Activated T-cell treated with anti-CD3 and anti-CD28 coated beads, Interleukin-2, amount 50 U/mL, for 4 hours (primary cell): ENCODE data around the gene MEGF9. TPM values are rescaled to one million over a fixed set of nuclear protein-coding genes. Genes with fewer than 3 reads are reported as not detected.
A peak's percentile ranks its signal among the peaks of the same experiment; 100 is the strongest.

Experiments used
- ATAC-seq, 2 donors: fragments of 200-7000 bp; cut with Tn5 transposase; one replicate each; pipeline ENCODE4 v1.10.0; 2021
- DNase-seq: peaks from one replicate; pipeline ENCODE4 v3.0.0-alpha.2; 2020
- H3K27me3 Mint-ChIP-seq: one replicate; pipeline ENCODE4 v1.8.0; 2021; ENCODE audit warnings: low read depth, mixed read lengths
- H3K36me3 Mint-ChIP-seq: one replicate; pipeline ENCODE4 v1.8.0; 2022; ENCODE audit warnings: mixed read lengths; ENCODE audit not compliant: insufficient read depth
- H3K4me1 Mint-ChIP-seq: one replicate; pipeline ENCODE4 v1.8.0; 2021; ENCODE audit warnings: low read depth, mixed read lengths
- H3K4me3 Mint-ChIP-seq: one replicate; pipeline ENCODE4 v1.8.0; 2021; ENCODE audit warnings: mild to moderate bottlenecking, moderate library complexity, mixed read lengths
- H3K9me3 Mint-ChIP-seq: one replicate; pipeline ENCODE4 v1.8.0; 2021; ENCODE audit warnings: mixed read lengths
- total RNA-seq, 3 donors: library from RNA; stranded (reverse); gene quantifications; one replicate each; pipeline ENCODE4 v1.2.1, GENCODE V29; 2021

MEGF9 gene
- total RNA-seq, 3 donors from 2014 or later = 3.1 to 4.2 (median 3.4) TPM

DNA sequence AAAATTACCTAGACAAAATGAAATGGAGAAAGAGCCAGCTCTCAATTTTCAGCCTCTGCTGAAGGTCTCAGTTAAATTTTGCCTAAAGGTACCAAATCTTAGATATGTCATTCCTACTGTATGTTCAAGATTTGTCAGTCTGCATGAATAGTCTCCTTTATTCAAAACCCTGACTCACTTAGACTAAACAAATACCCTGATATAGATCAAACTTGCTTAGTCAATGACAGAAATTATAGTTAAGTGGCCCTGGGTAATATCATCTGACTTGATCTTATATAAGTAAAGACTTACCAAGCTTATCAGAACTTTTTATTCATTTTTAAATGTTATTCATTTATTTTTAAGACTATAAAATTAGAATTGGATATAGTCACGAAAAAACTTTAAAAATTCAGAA lies 12.2 kb downstream of the MEGF9 start:
- H3K27me3 Mint-ChIP-seq = no peaks in the 10 kb centered on the region
- H3K4me1 Mint-ChIP-seq = peaks cover 16% of the 10 kb centered on the region
- DNase-seq (no peak), ATAC-seq (no peak)
- H3K36me3 Mint-ChIP-seq = peaks cover 13% of the 10 kb centered on the region
- no peak overlapping the region for H3K4me3 Mint-ChIP-seq
- no peaks in the 10 kb centered on the region for H3K9me3 Mint-ChIP-seq

DNA sequence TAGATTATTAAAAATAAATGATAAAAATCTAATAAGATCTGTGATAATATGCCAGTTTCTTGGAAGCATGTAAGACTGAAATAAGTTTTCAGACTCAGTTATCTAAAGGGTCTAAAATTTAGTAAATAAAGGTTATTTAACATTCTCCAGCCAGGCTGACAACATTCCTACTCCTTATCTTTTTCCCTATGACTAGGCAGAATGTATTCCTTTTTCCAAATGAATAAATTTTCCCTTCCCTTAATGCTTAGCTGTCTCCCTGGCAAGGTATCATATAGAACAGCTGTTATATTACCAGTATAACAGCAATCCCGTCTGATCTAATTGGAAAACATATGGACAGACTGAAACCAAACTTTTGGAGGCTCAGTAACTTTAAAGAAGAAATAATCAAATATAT lies 13.0 kb downstream of the MEGF9 start:
- H3K27me3 Mint-ChIP-seq = no peaks in the 10 kb centered on the region
- no peaks in the 10 kb centered on the region for H3K9me3 Mint-ChIP-seq
- no peak overlapping the region for H3K4me3 Mint-ChIP-seq
- peaks cover 18% of the 10 kb centered on the region for H3K4me1 Mint-ChIP-seq
- ATAC-seq (no peak), DNase-seq (no peak)
- H3K36me3 Mint-ChIP-seq = peaks cover 13% of the 10 kb centered on the region

DNA sequence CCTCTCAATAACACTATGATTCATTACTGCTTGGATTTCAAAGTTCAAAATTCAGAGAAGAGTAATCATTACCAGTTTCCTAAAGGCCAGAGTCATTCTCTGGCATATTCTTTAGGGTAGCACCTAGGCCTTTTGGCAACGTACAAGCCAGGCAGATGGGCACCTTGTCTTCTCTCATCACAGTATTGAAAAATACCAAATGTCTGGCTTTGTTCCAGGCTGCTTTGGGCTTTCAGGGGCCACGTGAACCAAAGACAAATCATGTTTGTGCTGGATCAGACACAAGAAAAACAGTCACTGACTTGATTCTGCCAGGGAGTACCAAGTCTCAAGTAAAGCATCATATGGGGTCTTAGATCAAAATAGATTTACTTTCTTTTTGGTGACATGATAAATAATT lies 15.5 kb downstream of the MEGF9 start:
- H3K36me3 Mint-ChIP-seq = peaks cover 14% of the 10 kb centered on the region
- ATAC-seq (no peak), DNase-seq (no peak)
- H3K27me3 Mint-ChIP-seq = no peaks in the 10 kb centered on the region
- peaks cover 22% of the 10 kb centered on the region for H3K4me1 Mint-ChIP-seq
- no peak overlapping the region for H3K4me3 Mint-ChIP-seq
- no peaks in the 10 kb centered on the region for H3K9me3 Mint-ChIP-seq

DNA sequence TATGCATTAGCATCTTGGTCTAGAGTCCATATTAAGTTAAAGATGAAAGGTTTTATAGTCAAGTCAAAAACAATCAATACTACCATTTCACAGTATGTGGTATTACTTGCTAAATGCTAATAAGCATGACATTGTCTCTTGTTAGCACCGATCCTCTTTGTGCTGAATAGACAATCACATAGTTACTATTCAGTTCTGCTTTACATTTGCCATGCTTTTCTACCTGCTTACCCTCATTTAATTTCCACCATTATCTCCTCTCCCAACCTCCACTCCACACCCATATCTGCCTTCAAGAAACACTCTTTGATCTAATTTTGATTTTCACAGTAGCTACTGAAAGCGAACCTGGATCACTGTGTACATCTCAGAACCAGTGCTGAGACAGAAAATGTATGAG lies 16.8 kb downstream of the MEGF9 start:
- no peak for ATAC-seq
- DNase-seq = no peak
- peaks cover 33% of the 10 kb centered on the region for H3K4me1 Mint-ChIP-seq
- H3K36me3 Mint-ChIP-seq = peaks cover 13% of the 10 kb centered on the region
- no peaks in the 10 kb centered on the region for H3K27me3 Mint-ChIP-seq
- H3K9me3 Mint-ChIP-seq = no peaks in the 10 kb centered on the region
- H3K4me3 Mint-ChIP-seq = no peak overlapping the region

DNA sequence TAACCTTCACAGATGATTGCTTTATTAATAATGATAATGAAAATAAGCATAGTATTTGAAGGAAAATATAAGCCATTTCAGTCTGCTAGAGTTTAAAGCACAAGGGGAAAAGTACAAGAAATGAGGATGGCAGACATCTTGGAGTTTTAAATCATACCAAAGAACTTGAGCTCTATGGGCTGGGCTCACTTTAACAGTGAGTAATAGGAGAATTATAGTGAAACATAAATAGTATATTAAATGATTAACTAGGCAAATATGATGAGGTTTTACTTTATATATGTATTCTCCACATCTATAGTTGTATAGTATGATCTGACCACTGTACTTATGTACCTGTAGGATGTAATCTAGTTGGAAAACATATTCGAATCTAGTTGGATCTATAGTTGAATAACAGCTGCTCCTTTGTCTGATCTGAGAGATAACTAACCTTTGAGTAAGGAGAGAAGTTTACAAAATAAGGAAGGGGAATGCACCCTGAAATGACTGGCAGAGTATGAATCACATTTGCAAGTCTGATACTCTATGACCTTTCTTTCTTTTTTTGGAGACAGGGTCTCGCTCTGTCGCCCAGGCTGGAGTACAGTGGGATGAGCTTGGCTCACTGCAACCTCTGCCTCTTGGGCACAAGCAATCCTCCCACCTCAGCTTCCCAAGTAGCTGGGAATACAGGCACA lies 17.6 kb downstream of the MEGF9 start:
- Mint-ChIP-seq H3K9me3 (no peaks in the 10 kb centered on the region), H3K36me3 (peaks cover 13% of the 10 kb centered on the region), H3K4me3 (no peak overlapping the region), H3K4me1 (peaks cover 34% of the 10 kb centered on the region), H3K27me3 (no peaks in the 10 kb centered on the region)
- DNase-seq (no peak), ATAC-seq (no peak)

DNA sequence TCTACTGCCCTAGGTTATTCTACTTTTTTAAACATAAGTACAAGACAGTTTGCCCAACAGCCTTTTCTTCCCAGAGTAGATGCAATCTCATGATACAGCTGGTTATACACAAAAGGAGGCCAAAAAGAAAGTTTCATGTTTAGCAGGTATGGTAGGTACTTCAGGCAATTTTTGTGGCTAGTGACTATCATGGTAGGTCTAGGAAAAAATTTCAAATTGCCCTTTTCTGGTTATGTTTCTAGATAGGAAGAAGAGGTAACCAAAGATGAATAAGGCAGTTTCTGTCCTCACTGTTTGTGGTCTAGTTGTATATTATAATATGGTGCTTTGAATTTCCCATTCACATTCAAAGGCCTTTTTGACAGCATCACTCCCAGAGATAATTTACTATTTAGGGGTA lies 19.7 kb downstream of the MEGF9 start:
- peak; percentile 66 to 82 for ATAC-seq
- DNase-seq = no peak
- Mint-ChIP-seq H3K36me3 (peaks cover 11% of the 10 kb centered on the region), H3K4me1 (peaks cover 34% of the 10 kb centered on the region), H3K9me3 (no peaks in the 10 kb centered on the region), H3K27me3 (no peaks in the 10 kb centered on the region), H3K4me3 (no peak overlapping the region)

DNA sequence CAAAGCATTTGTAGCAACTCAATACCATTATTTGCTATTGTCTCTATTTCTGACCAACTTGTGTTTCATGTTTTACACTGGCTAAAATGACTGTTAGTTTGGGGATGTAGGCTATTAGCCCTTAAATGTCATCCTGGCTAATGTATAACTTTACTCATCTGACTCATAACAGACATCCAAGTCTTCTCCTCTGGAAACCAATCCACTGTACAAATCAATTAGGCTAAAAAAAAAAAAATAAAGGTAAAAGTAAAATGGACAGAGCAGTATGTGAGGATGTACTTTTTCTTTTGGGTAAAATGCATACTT lies 20.6 kb downstream of the MEGF9 start:
- Mint-ChIP-seq H3K36me3 (peaks cover 11% of the 10 kb centered on the region), H3K4me3 (no peak overlapping the region), H3K4me1 (peaks cover 33% of the 10 kb centered on the region), H3K9me3 (no peaks in the 10 kb centered on the region), H3K27me3 (no peaks in the 10 kb centered on the region)
- no peak for ATAC-seq
- DNase-seq = no peak

DNA sequence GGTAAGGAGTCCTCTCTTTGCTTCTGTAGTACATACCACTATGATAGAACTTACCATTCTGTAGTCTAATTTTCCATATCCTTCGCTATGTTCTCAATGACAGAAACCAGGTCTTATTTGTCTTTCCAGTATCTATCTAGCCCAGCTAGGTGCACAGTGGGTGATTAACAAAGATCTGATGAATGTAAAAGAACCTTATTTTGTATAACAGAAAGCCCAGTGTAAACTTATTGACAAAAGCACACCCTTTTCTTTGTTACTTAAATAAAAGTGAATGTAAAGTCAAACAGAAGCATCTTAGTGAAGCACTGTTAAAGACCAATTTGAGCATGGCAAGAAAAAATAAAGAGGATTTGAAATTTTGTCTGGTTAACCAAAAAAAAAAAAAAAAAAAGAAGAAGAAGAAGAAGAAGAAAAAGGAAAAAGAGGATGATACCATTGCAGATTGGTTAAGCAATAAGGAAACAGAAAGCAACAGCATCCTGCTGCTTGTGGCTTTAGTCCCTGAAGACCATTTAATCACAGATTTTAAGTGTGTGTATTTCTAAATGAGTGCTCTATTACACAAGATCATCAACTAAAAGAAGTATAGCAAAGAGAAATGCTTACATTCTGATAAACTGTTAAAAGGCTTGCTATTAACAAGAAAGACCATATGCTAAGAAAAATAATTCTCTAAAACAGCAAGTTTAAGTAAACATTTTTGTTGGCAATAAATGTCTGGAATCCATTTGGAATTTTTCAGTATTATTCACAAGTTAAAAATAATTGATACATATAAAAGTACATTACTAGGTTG lies 21.2 kb downstream of the MEGF9 start:
- Mint-ChIP-seq H3K4me1 (peaks cover 33% of the 10 kb centered on the region), H3K27me3 (no peaks in the 10 kb centered on the region), H3K36me3 (peaks cover 11% of the 10 kb centered on the region), H3K4me3 (no peak overlapping the region), H3K9me3 (no peaks in the 10 kb centered on the region)
- DNase-seq = no peak
- no peak for ATAC-seq

DNA sequence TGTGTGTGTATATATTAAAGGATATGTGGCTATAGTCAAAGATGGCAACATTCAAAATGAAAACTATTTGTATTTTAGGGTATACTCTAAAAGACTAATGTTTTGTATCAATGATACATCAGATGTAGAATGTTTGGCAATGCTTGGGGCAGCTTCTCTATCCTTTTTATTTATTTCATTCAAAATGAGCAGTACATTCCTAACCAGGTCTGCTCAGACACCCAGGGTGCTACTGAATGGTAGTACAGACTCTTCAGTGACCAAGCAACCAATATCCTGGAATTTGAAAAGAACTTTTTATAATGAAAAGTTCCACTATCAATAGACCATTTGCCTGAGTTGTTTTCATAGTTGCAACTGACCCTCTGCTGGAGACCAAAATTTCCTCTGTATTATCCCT lies 23.9 kb downstream of the MEGF9 start:
- peaks cover 11% of the 10 kb centered on the region for H3K36me3 Mint-ChIP-seq
- H3K27me3 Mint-ChIP-seq = no peaks in the 10 kb centered on the region
- no peak for ATAC-seq
- H3K9me3 Mint-ChIP-seq = no peaks in the 10 kb centered on the region
- H3K4me1 Mint-ChIP-seq = peaks cover 26% of the 10 kb centered on the region
- DNase-seq = no peak
- H3K4me3 Mint-ChIP-seq = no peak overlapping the region

DNA sequence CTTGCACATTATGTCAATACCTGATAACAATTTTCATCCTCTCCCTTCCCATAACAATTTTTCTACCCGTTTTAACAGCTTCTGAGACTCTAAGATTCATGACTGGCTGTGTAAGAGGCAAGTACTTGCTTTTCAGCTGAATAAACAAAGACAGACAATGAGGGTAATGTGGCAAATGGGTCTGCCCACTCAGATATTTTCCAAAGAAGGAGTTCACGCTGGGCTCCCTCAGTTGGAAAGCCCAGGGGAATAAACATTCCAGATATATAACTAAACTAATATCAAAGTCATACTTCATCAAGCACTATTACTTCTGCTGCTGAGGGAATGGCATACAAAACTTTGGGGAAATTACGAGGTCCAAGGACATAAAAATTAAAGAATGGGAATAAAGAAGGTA lies 24.4 kb downstream of the MEGF9 start:
- no peak for ATAC-seq
- Mint-ChIP-seq H3K4me3 (no peak overlapping the region), H3K36me3 (peaks cover 9% of the 10 kb centered on the region), H3K4me1 (peaks cover 25% of the 10 kb centered on the region), H3K9me3 (no peaks in the 10 kb centered on the region), H3K27me3 (no peaks in the 10 kb centered on the region)
- no peak for DNase-seq

DNA sequence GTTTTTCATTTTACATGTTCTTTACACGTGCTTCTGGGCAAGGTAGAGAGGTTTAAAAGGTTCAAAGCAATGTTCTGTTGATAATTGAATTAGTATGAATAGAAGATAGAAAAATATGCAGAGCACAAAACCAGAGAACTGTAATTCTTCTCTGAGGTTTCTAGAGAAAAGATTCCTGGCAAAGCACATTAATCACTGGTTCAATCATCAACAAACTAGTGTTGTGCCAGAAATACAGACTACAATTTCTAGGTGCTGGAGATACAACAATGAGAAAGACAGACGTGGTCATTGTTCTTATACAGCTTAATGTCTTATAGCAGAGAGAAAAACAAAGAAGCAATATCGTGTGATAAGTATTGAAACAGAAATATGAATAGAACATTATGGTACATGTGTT lies 25.5 kb downstream of the MEGF9 start:
- DNase-seq = no peak
- no peak overlapping the region for H3K4me3 Mint-ChIP-seq
- no peaks in the 10 kb centered on the region for H3K27me3 Mint-ChIP-seq
- no peaks in the 10 kb centered on the region for H3K9me3 Mint-ChIP-seq
- ATAC-seq = no peak
- H3K4me1 Mint-ChIP-seq = peaks cover 17% of the 10 kb centered on the region
- H3K36me3 Mint-ChIP-seq = peaks cover 4% of the 10 kb centered on the region

DNA sequence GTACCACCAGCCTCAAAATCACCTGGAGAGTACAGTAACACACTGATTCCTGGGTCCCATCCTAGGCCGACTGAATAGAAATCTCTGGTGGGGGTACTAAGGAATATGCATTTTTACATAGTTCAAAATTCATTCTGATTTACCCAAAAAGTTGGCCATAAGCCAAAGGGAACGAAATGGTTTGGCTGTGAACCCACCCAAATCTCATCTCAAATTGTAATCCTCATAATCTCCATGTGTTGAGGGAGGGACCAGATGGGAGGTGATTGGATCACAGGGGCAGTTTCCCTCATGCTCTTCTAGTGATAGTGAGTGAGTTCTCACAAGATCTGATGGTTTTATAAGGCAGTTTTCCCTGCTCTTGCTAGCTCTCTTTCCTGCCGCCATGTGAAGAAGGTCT lies 31.1 kb downstream of the MEGF9 start:
- Mint-ChIP-seq H3K9me3 (no peaks in the 10 kb centered on the region), H3K4me3 (no peak overlapping the region), H3K36me3 (peaks cover 11% of the 10 kb centered on the region), H3K27me3 (no peaks in the 10 kb centered on the region), H3K4me1 (peaks cover 5% of the 10 kb centered on the region)
- ATAC-seq (no peak), DNase-seq (no peak)

DNA sequence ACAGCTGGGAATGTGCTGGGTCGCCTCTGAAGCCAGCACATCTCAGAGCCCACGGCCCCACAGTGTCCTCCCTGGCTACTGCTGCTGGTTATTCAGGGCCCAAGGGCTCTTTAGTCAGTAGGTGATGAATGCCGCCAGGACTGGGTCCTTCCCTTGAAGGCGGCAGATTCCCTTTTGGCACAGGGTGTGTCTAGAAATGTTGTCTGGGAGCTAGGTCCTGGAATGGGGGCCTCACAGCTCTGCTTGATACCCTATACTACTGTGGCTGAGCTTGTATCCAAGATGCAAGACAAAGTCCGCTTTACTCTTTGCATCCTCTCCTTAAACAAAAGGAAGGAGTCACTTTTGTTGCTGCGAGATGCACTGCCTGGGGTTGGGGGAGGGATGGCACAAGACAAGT lies 33.1 kb downstream of the MEGF9 start:
- DNase-seq = no peak

DNA sequence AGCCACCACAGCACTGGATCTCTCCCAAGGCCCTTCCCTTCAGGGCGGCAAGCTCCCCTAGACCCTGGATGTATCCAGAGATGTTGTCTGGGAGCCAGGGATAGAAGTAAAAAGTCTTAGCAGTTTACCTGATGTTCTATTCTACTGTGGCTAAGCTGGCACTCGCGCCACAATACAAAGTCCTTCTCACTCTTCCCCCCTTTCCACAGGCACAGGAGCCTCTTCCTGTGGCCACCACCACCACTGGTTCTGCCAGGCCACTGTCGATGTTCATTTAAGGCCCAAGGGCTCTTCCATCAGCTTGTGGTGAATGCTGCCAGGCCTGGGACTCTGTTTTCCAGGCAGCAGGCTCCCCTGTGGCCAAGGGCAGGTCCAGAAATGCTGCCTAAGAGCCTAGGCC lies 33.7 kb downstream of the MEGF9 start:
- peaks cover 5% of the 10 kb centered on the region for H3K4me1 Mint-ChIP-seq
- ATAC-seq (no peak), DNase-seq (no peak)
- H3K9me3 Mint-ChIP-seq = no peaks in the 10 kb centered on the region
- peaks cover 17% of the 10 kb centered on the region for H3K36me3 Mint-ChIP-seq
- H3K4me3 Mint-ChIP-seq = no peak overlapping the region
- H3K27me3 Mint-ChIP-seq = no peaks in the 10 kb centered on the region

More for the DNA sequence above, 33.1 kb downstream of the MEGF9 start:
- H3K4me3 Mint-ChIP-seq = no peak overlapping the region
- H3K36me3 Mint-ChIP-seq = peaks cover 20% of the 10 kb centered on the region
- no peaks in the 10 kb centered on the region for H3K9me3 Mint-ChIP-seq
- no peak for ATAC-seq
- H3K4me1 Mint-ChIP-seq = peaks cover 5% of the 10 kb centered on the region
- H3K27me3 Mint-ChIP-seq = no peaks in the 10 kb centered on the region

DNA sequence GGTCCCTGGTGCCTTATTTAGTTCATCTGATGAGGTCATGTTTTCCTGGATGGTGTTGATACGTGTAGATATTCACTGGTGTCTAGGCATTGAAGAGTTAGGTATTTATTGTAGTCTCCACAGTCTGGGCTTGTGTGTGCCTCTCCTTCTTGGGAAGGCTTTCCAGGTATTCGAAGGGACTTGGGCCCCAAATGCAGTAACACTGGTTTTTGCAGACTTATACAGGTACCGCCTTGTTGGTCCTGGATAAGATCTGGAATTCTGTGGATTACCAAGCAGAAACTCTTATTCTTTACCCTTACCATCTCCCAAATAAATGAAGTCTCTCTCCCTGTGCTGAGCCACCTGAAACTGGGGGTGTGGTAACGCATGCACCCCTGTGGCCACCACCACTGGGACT lies 34.1 kb downstream of the MEGF9 start:
- Mint-ChIP-seq H3K4me1 (peaks cover 3% of the 10 kb centered on the region), H3K27me3 (no peaks in the 10 kb centered on the region), H3K36me3 (peaks cover 15% of the 10 kb centered on the region), H3K9me3 (no peaks in the 10 kb centered on the region), H3K4me3 (no peak overlapping the region)
- ATAC-seq = no peak
- no peak for DNase-seq
